EL (cell line): ENCODE results near the gene RNF144A.
"Not testable (repeated sequence)": the region's sequence is repeated elsewhere in the genome, so short reads cannot be mapped to it uniquely, and the experiment has no call there.

Experiments used
- DNase-seq: peaks from one replicate; pipeline ENCODE4 v3.0.0-alpha.2; 2016

RNF144A gene

DNA sequence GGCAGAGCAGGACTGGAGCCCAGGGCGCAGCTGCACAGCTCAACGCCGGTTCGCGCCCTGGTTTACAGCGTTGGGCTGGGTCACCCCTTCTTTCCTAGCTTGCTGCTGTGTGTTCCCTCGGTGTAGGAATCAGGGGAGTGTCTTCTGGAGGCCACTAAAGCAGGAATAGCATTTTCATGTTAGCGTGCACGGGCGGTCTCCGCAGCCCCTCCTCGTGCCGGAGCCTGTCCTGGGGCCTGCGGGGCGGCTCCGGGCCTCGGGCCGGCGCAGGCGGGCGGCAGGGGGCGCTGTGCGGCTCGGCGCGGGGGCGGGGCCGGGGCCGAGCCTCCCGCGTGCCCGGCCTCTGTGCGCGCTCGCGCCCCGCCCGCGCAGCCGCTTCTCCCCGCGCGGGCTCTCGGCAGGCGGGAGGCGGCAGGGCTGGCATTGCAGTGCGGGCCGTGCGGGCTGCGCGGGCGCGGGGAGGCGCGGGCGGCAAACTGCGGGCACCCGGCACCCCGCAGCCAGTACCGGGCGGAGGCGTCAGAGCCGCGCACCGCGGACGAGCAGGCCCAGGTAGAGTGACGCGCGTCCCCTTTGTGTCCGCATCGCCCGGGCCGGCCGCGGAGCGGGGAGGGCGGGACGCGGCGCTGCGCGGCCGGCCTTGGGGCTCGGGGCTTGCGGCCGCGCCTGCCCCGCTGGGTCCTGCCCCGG is at the start of gene RNF144A:
RNF144A (plus strand) TSS at position 342 of the 690 bp plus-strand sequence. CDS start 79,515 bp downstream, outside the sequence.
- DNase-seq: peak; percentile 44

GRCh38 chr2:6872394-6872793 is 44.8 kb upstream of the RNF144A start:
- DNase-seq: no peak

DNA sequence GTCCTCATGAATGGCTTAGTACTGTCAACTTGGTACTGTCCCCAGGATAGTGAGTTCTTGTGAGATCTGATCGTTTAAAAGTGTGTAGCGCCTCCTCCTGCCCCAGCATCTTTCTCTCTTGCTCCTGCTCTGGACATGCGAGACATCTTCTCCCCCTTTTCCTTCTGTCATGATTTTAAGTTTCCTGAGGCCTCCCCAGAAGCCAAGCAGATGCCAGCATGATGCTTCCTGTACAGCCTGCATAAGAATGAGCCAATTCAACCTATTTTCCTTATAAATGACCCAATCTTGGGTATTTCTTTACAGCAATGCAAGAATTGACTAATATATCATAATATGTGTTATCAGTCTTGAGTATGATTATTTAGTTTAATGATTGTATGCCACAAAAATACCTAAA is 43.2 kb upstream of the RNF144A start:
- DNase-seq: no peak

DNA sequence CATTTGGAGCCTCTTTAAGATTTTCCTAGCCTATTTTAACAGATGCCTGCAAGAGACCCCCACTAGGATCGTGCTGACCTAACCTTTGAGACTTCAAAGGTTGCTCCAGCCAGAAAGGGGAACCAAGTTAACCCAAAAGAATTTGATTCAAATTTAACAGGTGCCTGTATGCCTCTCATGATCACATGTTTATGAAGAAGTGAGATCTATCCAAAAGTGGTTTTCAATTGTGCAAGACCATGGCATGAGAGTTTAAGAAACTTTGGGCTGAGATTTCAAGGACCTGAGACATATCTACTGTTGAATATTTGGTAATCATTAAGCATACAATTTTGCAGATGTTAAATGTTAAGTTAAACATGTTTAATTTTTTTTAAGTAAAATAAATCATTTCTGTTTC is 40.9 kb upstream of the RNF144A start:
- no peak for DNase-seq

DNA sequence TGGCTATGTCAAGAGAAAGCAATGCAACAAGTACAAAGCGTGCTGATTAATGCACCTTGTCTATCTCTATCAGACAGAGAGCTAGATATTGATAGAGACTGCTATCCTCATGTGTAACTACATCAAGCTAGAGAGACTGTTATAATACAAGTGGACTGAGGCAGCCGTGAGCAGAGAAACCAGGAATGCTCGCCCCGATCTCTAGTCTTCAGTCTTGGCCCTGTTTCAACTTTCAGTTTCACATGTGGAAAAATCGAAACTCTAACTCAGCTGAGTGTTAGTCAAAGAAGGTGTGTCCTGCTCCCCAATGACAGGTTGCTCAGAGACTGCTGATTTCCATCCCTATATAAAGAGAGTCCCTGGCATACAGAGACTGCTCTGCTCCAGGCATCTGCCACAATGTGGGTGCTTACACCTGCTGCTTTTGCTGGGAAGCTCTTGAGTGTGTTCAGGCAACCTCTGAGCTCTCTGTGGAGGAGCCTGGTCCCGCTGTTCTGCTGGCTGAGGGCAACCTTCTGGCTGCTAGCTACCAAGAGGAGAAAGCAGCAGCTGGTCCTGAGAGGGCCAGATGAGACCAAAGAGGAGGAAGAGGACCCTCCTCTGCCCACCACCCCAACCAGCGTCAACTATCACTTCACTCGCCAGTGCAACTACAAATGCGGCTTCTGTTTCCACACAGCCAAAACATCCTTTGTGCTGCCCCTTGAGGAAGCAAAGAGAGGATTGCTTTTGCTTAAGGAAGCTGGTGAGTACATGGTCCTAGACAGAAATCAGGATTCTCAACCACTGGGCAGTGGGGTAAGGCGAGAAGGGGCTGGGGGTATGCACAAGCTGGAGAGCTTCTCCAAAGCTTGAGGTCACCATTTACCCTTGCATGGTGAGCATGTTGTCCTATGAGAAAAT is 39.6 kb upstream of the RNF144A start, which contains the start of gene RSAD2:
RSAD2 (plus strand) TSS at position 376 of the 903 bp plus-strand sequence; CDS start at position 400, 24 bp downstream.
- peak; percentile 76 for DNase-seq

- no peak for DNase-seq
Observed at GRCh38 chr2:6878549-6878948, 38.7 kb upstream of the RNF144A start.

DNA sequence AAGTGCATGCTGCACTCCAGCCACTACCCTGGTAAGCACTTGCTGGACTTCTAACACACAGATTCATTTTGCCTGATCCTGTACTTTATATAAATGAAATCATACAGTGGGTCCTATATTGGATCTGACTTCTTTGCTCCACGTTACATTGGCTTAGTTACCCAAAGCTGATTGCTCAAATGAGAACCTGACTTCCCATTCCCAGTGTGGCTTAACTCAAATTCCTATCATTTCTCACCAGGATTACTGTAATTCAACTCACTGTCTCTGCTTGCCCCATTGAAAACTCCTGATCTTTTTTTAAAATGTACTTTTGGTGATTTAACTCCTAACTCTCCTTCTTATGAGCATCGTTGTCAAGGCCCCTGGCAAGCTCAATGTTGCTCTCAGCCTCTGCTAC is 38.2 kb upstream of the RNF144A start:
- peak; percentile 29 for DNase-seq

- peak; percentile 13 for DNase-seq
Observed at GRCh38 chr2:6880200-6880733, 36.9 kb upstream of the RNF144A start.

DNA sequence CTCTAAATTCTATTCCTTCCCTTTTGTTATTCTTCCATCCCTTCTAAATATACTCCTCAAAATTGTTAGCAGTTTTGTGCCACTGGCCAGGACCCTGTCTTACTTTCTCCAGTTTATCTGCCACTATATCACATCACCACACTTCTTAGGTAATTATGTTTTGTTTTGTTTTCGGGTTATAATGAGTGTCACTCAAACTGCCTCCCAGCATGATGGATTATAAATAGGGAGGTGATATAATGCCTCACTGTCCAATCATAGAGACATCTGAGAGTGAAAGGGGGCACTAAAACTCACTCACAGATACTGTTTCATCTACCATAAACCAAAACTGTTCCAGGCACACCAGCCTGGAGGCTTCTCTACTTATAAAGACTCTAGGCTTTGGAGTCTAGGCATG is 36.2 kb upstream of the RNF144A start:
- DNase-seq: no peak

- no peak for DNase-seq
Observed at GRCh38 chr2:6881516-6881915, 35.7 kb upstream of the RNF144A start.

GRCh38 chr2:6883448-6884122 is 33.6 kb upstream of the RNF144A start:
- DNase-seq: no peak

DNA sequence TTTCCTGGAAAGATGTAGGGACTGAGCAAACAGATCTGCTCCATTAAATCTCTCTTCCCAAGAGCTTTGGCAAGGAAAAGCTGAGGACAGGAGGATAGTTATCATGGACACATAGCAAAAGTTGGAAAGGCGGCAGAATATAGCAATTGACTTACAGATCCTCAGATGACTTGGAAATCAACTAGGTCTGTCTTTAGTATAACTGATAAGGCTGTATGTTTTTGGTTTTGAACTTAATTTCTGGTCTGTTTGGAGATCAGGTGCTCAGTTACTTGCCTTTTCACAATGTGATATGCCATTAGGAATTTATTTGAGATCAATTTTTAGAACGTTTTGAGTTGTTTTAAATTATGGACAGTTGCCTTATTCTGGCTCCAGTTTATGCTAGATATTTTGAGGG is 31.7 kb upstream of the RNF144A start:
- DNase-seq: no peak

- no peak for DNase-seq
Observed at GRCh38 chr2:6885968-6886367, 31.2 kb upstream of the RNF144A start.

- DNase-seq: no peak
Observed at GRCh38 chr2:6887751-6888192, 29.4 kb upstream of the RNF144A start.

GRCh38 chr2:6888724-6889123 is 28.5 kb upstream of the RNF144A start:
- DNase-seq: no peak

GRCh38 chr2:6893876-6894482 is 23.2 kb upstream of the RNF144A start:
- DNase-seq: no peak

- DNase-seq: peak; percentile 16
Observed at GRCh38 chr2:6896930-6897759, 20.1 kb upstream of the RNF144A start.

GRCh38 chr2:6902581-6902980 is 14.6 kb upstream of the RNF144A start:
- DNase-seq: not testable (repeated sequence)

GRCh38 chr2:6905668-6906067 is 11.5 kb upstream of the RNF144A start:
- no peak for DNase-seq

GRCh38 chr2:6906165-6906741 is 11.0 kb upstream of the RNF144A start:
- no peak for DNase-seq

DNA sequence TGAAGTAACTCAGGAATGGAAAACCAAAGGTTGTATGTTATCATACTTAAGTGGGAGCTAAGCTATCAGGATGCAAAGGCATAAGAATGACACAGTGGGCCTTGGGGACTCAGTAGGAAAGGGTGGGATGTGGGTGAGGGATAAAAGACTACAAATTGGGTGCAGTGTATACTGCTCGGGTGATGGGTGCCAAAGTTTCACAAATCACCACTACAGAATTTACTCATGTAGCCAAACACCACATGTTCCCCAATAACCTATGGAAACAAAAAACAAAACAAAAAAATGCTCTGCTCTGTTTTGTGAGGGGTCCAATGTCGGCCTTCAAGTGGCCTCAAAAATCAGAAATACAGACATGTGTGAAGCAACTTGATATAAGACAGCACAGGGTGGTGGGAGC is 8.9 kb upstream of the RNF144A start:
- no peak for DNase-seq
